ENCODE data around the gene SCN8A. TPM values are rescaled to one million over a fixed set of nuclear protein-coding genes. Genes with fewer than 3 reads are reported as not detected.

SCN8A gene
- polyA plus RNA-seq, 1 donor from 2014 or later = 0.85 TPM

- Mint-ChIP-seq H3K36me3 (peaks cover 2% of the 10 kb centered on the region), H3K4me3 (no peak overlapping the region), H3K27me3 (peaks cover 5% of the 10 kb centered on the region), H3K9me3 (no peaks in the 10 kb centered on the region), H3K4me1 (no peaks in the 10 kb centered on the region), H3K27ac (no peak overlapping the region)
Measured at GRCh38 chr12:51672334-51672733, 81.3 kb downstream of the SCN8A start.

GRCh38 chr12:51675071-51675803 lies 84.2 kb downstream of the SCN8A start:
- H3K9me3 Mint-ChIP-seq = no peaks in the 10 kb centered on the region
- H3K4me3 Mint-ChIP-seq = no peak overlapping the region
- peaks cover 2% of the 10 kb centered on the region for H3K36me3 Mint-ChIP-seq
- H3K27me3 Mint-ChIP-seq = peaks cover 7% of the 10 kb centered on the region
- peak overlapping the region in 1 of 3 donors; percentile 3 for H3K27ac Mint-ChIP-seq
- H3K4me1 Mint-ChIP-seq = no peaks in the 10 kb centered on the region

- H3K36me3 Mint-ChIP-seq = peaks cover 2% of the 10 kb centered on the region
Measured at GRCh38 chr12:51676875-51677274, 85.8 kb downstream of the SCN8A start.

GRCh38 chr12:51677284-51677968 lies 86.4 kb downstream of the SCN8A start:
- no peaks in the 10 kb centered on the region for H3K9me3 Mint-ChIP-seq
- H3K27me3 Mint-ChIP-seq = peaks cover 12% of the 10 kb centered on the region
- no peaks in the 10 kb centered on the region for H3K4me1 Mint-ChIP-seq
- no peak overlapping the region for H3K27ac Mint-ChIP-seq
- no peaks in the 10 kb centered on the region for H3K36me3 Mint-ChIP-seq
- no peak overlapping the region for H3K4me3 Mint-ChIP-seq

More at GRCh38 chr12:51676875-51677274, 85.8 kb downstream of the SCN8A start:
- Mint-ChIP-seq H3K9me3 (no peaks in the 10 kb centered on the region), H3K27ac (no peak overlapping the region), H3K4me1 (no peaks in the 10 kb centered on the region), H3K4me3 (no peak overlapping the region), H3K27me3 (peaks cover 12% of the 10 kb centered on the region)

- no peak overlapping the region for H3K4me3 Mint-ChIP-seq
- H3K27ac Mint-ChIP-seq = no peak overlapping the region
- H3K4me1 Mint-ChIP-seq = no peaks in the 10 kb centered on the region
- no peaks in the 10 kb centered on the region for H3K36me3 Mint-ChIP-seq
- no peaks in the 10 kb centered on the region for H3K9me3 Mint-ChIP-seq
- peaks cover 12% of the 10 kb centered on the region for H3K27me3 Mint-ChIP-seq
Measured at GRCh38 chr12:51678086-51678724, 87.2 kb downstream of the SCN8A start.

- no peak overlapping the region for H3K4me3 Mint-ChIP-seq
- H3K27me3 Mint-ChIP-seq = peaks cover 7% of the 10 kb centered on the region
- no peaks in the 10 kb centered on the region for H3K36me3 Mint-ChIP-seq
- H3K27ac Mint-ChIP-seq = no peak overlapping the region
- H3K4me1 Mint-ChIP-seq = no peaks in the 10 kb centered on the region
- H3K9me3 Mint-ChIP-seq = no peaks in the 10 kb centered on the region
Measured at GRCh38 chr12:51682981-51683380, 91.9 kb downstream of the SCN8A start.

- H3K9me3 Mint-ChIP-seq = no peaks in the 10 kb centered on the region
Measured at GRCh38 chr12:51683763-51684357, 92.8 kb downstream of the SCN8A start.

GRCh38 chr12:51686727-51687126 lies 95.7 kb downstream of the SCN8A start:
- Mint-ChIP-seq H3K27me3 (peaks cover 2% of the 10 kb centered on the region), H3K4me3 (no peak overlapping the region), H3K4me1 (no peaks in the 10 kb centered on the region), H3K27ac (no peak overlapping the region), H3K9me3 (no peaks in the 10 kb centered on the region), H3K36me3 (no peaks in the 10 kb centered on the region)

More at GRCh38 chr12:51683763-51684357, 92.8 kb downstream of the SCN8A start:
- H3K4me3 Mint-ChIP-seq = no peak overlapping the region
- H3K36me3 Mint-ChIP-seq = no peaks in the 10 kb centered on the region
- H3K27me3 Mint-ChIP-seq = peaks cover 5% of the 10 kb centered on the region
- H3K27ac Mint-ChIP-seq = no peak overlapping the region
- H3K4me1 Mint-ChIP-seq = no peaks in the 10 kb centered on the region

GRCh38 chr12:51687177-51687576 lies 96.1 kb downstream of the SCN8A start:
- H3K4me3 Mint-ChIP-seq = no peak overlapping the region
- no peaks in the 10 kb centered on the region for H3K4me1 Mint-ChIP-seq
- no peak overlapping the region for H3K27ac Mint-ChIP-seq
- no peaks in the 10 kb centered on the region for H3K9me3 Mint-ChIP-seq
- H3K36me3 Mint-ChIP-seq = no peaks in the 10 kb centered on the region
- peaks cover 1% of the 10 kb centered on the region for H3K27me3 Mint-ChIP-seq

GRCh38 chr12:51687614-51688013 lies 96.6 kb downstream of the SCN8A start:
- Mint-ChIP-seq H3K4me3 (no peak overlapping the region), H3K4me1 (no peaks in the 10 kb centered on the region), H3K27me3 (peaks cover 1% of the 10 kb centered on the region), H3K36me3 (no peaks in the 10 kb centered on the region), H3K9me3 (no peaks in the 10 kb centered on the region), H3K27ac (no peak overlapping the region)

- Mint-ChIP-seq H3K36me3 (no peaks in the 10 kb centered on the region), H3K4me3 (no peak overlapping the region), H3K27ac (no peak overlapping the region), H3K4me1 (no peaks in the 10 kb centered on the region), H3K27me3 (peaks cover 6% of the 10 kb centered on the region), H3K9me3 (no peaks in the 10 kb centered on the region)
Measured at GRCh38 chr12:51689983-51690382, 99.0 kb downstream of the SCN8A start.

- peaks cover 7% of the 10 kb centered on the region for H3K27me3 Mint-ChIP-seq
- H3K4me3 Mint-ChIP-seq = no peak overlapping the region
Measured at GRCh38 chr12:51692016-51692415, 101.0 kb downstream of the SCN8A start.

GRCh38 chr12:51693569-51693968 lies 102.5 kb downstream of the SCN8A start:
- Mint-ChIP-seq H3K4me1 (no peaks in the 10 kb centered on the region), H3K36me3 (no peaks in the 10 kb centered on the region), H3K27ac (no peak overlapping the region), H3K27me3 (peaks cover 9% of the 10 kb centered on the region), H3K9me3 (no peaks in the 10 kb centered on the region), H3K4me3 (no peak overlapping the region)

More at GRCh38 chr12:51692016-51692415, 101.0 kb downstream of the SCN8A start:
- Mint-ChIP-seq H3K36me3 (no peaks in the 10 kb centered on the region), H3K4me1 (no peaks in the 10 kb centered on the region), H3K27ac (no peak overlapping the region), H3K9me3 (no peaks in the 10 kb centered on the region)

- H3K27me3 Mint-ChIP-seq = peaks cover 9% of the 10 kb centered on the region
- H3K4me3 Mint-ChIP-seq = no peak overlapping the region
- no peaks in the 10 kb centered on the region for H3K36me3 Mint-ChIP-seq
- H3K27ac Mint-ChIP-seq = no peak overlapping the region
- no peaks in the 10 kb centered on the region for H3K4me1 Mint-ChIP-seq
- no peaks in the 10 kb centered on the region for H3K9me3 Mint-ChIP-seq
Measured at GRCh38 chr12:51694146-51694545, 103.1 kb downstream of the SCN8A start.
